ENCODE measurements around the gene RAI14.
"Not testable (repeated sequence)": the region's sequence is repeated elsewhere in the genome, so short reads cannot be mapped to it uniquely, and the experiment has no call there.

RAI14 gene

DNA sequence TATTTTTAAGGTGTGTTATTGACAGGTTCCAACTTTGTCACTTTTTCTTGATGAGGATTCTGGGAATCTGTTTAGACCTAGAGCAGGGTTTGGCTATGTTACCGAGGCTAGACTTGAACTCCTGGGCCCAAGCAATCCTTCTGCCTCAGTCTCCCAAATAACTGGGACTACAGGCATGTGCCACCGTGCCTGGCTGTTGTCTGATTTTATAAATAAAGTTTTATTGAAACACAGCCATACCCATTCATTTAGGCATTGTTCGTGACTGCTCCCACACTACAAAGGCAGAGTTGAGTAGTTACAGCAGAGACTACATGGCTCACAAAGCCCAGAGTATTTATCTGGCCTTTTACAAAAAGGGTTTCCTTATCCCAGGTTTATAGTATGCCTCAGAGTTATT, 102.4 kb downstream of the RAI14 start:
- no peak for DNase-seq (ENCODE audit: low read depth in 1 of 2, low spot score in 1 of 2)

DNA sequence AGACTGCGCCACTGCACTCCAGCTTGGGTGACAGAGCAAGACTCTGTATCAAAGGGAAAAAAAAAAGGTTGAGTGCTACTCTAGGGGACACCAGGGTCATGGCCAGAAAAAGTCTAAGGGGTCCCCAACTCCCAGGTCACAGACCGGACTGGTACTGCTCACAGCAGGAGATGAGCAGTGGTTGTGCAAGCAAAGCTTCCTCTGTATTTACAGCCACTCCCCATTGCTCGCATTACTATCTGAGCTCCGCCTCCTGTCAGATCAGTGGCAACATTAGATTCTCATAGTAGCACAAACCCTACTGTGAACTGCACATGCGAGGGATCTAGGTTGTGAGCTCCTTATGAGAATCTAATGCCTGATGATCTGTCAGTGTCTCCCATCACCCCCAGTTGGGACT, 103.1 kb downstream of the RAI14 start:
- DNase-seq (ENCODE audit: low read depth in 1 of 2, low spot score in 1 of 2) = not testable (repeated sequence)

DNA sequence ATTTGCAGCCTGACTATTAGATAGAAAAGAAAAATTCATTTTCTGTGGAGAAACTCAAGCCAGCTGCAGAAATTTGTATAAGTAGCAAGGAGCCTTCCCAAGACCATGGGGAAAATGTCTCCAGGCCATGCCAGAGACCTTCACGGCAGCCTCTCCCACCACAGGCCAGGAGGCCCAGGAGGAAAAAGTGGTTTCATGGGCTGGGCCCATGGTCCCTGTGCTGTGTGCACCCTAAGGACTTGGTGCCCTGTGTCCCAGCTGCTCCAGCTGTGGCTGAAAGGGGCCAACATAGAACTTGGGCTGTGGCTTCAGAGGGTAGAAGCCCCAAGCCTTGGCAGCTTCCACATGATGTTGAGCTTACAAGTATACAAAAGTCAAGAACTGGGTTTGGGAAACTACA, 109.5 kb downstream of the RAI14 start:
- no peak for DNase-seq (ENCODE audit: low read depth in 1 of 2, low spot score in 1 of 2)

DNA sequence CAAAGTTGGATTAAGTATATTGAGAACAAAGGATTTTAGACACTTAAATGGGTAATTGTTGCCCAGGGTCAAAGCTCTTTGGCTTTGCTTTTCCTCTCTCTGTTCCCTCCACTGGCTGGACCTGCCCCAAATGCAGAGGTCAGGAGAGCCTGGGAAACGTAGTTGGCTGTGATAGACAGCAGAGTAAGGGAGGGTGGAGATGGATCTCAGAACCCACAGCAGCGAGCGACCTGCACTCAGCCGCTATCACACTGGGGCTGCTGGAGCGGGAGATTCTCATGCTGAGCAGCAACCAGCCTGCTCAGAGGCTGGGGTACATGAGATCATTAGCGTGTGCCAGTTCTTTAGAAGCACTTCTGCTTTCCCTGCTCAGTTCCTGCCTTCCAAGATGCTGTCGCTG, 111.1 kb downstream of the RAI14 start:
- DNase-seq (ENCODE audit: low read depth in 1 of 2, low spot score in 1 of 2) = no peak

DNA sequence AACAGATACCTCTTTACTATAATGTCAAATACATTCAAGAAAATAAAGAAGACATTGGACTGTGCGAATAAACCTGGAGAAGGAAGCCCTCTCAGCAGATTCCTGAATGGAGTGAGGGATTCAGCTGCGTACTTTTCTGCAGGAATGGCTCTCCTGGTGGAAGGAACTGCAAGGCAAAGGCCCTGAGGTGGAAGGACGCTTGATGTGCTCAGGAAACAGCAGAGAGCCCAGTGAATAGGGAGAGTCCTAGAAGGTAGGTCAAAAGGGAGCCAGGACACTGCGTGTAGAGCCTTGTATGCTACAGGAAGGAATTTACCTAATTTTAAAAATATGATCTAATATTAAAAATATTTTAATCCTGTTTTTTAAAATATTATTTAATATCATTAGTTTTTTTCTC, 114.4 kb downstream of the RAI14 start:
- no peak for DNase-seq (ENCODE audit: low read depth in 1 of 2, low spot score in 1 of 2)

DNA sequence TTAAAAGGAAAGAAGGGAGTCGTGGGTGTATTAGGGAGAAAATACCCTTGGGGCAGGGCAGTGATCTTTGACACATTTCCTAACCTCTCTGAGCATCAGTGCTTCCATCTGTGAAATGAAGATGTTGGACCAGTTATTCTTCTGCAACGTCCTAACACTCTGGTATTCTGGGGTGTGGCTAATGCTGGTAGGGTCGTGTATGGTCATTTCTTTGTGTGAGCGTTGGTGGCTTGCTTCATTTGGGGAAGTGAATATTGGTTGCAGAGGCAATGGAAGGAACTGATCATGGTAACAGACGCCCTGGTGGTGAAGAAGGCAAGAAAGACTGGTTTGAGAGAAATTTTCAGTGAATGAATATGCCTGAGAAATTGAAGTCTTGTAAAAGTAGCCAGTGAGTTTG, 114.9 kb downstream of the RAI14 start:
- no peak for DNase-seq (ENCODE audit: low read depth in 1 of 2, low spot score in 1 of 2)

DNA sequence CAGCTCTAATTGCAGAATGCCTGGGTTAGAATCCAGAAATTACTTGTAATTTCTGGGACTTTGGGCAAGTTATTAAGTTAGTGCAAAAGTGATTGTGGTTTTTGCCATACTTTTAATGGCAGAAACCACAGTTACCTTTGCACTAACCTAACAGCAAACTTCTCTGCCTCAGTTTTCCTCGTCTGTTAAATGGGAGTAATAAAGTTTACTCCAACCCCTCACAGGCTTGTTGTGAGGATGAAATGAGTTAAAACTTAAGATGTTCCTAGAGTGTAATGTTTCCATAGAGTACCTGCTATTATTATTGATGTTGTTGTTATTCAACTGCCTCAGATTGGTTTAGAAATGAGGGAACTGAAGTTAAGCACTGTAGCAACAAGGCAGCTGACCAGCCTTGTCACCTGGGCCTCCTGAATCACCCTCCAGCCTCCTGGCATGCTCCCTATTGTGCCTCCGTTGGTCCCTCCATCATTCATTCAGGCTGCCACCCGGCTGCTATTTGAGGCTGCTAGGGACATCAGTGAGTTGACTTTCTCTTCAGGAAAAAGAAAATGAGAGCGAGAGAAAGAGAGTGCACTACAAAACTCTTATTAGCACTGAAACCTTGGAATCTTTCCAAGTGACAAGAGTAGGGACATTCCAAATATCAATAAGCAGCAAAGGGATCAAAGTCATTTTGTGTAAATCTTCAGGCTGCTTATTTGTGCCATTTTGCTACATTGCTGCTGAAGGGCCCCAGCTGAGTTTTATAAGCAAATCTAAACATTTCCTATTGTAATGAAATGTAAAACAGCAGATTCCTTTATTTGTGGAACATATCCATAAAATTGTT, 116.4 kb downstream of the RAI14 start:
- DNase-seq (ENCODE audit: low read depth in 1 of 2, low spot score in 1 of 2) = no peak

DNA sequence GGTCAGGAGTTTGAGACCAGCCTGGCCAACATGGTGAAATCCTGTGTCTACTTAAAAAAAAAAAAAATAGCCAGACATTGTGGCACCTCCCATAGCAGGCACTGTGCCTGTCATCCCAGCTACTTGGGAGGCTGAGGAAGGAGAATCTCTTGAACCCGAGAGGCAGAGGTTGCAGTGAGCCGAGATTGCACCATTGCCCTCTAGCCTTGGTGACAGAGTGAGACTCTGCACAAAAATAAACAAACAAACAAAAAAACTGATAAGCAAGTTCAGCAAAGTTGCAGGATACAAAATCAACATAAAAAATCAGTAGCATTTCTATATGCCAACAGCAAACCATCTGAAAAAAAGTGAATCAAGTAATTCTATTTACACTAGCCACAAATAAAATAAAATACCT, 118.0 kb downstream of the RAI14 start:
- DNase-seq (ENCODE audit: low read depth in 1 of 2, low spot score in 1 of 2) = no peak

DNA sequence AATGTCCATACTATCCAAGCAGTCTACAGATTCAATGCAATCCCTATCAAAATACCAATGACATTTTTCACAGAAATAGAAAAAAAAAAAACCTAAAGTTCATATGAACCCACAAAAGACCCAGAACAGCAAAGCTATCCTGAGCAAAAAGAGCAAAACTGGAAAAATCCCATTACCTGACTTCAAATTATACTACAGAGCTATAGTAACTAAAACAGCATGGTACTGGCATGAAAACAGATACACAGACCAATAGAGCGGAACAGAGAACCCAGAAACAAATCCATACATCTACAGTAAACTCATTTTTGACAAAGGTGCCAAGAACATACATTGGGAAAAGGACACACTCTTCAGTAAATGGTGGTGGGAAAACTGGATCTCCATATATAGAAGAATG, 118.5 kb downstream of the RAI14 start:
- not testable (repeated sequence) for DNase-seq (ENCODE audit: low read depth in 1 of 2, low spot score in 1 of 2)

DNA sequence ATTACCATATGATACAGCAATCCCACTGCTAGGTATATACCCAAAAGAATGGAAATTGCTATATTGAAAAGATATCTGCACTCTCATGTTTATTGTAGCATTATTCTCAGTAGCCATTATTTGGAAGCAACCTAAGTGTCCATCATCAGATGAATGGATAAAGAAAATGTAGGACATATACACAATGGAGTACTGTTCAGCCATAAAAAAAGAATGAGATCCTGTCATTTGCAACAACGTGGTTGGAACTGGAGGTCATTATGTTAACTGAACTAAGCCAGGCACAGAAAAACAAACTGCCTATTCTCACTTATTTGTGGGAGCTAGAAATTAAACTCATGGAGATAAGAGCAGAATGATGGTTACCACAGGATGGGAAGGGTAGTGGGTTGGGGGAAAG, 119.8 kb downstream of the RAI14 start:
- no peak for DNase-seq (ENCODE audit: low read depth in 1 of 2, low spot score in 1 of 2)

DNA sequence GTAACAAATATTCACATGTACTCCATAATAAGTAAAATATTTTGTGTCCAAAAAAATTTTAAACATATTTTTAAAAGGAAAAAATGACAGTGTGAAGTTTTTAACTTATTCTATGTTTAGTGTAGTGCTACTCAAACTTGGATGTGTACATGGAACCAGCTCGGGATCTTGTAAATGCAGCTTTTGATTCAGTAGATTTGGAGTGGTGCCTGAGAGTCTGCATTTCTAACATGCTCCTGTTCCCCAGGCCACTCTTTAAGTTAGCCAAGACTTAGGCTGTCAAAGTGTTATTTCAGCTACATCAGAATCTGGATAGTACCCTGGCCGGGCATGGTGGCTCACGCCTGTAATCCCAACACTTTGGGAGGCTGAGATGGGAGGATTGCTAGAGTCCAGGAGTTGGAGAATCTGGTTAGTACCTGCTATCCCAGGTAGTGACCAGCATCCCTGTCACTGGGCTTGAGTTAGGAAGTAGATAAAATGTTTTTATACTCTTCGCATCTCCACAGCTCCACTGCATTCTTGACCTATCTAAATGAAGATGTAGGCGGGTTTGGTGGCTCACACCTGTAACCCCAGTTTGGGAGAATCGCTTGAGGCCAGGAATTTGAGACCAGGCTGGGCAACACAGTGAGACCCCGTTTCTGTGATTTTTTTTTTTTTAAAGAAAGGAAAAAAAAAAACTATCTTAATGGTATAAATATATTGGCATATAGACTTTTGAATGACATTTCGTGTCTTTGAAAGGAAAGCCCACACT, 122.1 kb downstream of the RAI14 start:
- DNase-seq (ENCODE audit: low read depth in 1 of 2, low spot score in 1 of 2) = no peak

DNA sequence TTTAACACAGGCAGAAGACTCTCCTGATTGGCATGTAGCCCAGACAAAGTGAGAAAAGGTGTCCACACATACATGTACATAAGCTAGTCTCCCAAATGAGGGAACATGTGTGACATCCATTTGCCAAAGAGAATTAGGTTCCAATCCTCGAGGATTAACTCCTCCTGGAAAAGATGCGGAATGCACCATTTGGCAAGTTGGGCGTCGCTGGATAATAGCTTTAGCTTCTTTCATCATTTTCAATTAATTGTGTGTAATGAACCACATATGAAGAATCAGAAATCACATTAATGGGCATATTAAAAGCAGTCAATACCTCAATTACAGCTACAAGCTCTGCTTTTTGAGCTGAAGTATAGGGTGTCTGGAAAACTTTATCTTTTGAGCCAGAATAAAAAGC, 127.8 kb downstream of the RAI14 start:
- not testable (repeated sequence) for DNase-seq (ENCODE audit: low read depth in 1 of 2, low spot score in 1 of 2)

DNA sequence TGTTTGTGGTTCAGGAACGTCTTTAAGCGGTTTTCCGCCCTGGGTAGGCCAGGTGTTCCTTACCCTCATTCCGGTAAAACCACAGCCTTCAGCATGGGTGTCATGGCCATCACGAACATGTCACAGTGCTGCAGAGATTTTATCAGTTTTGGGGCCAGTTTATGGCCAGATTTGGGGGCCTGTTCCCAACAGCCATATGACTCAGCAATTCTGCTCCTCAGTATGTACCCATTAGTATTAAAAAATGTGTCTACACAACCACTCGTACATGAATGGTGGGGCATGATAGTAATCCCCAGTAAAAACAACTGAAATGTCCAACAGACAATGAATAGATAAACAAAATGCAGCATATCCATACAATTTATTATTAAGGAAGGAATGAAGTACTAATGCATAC, 130.9 kb downstream of the RAI14 start:
- DNase-seq (ENCODE audit: low read depth in 1 of 2, low spot score in 1 of 2) = no peak

DNA sequence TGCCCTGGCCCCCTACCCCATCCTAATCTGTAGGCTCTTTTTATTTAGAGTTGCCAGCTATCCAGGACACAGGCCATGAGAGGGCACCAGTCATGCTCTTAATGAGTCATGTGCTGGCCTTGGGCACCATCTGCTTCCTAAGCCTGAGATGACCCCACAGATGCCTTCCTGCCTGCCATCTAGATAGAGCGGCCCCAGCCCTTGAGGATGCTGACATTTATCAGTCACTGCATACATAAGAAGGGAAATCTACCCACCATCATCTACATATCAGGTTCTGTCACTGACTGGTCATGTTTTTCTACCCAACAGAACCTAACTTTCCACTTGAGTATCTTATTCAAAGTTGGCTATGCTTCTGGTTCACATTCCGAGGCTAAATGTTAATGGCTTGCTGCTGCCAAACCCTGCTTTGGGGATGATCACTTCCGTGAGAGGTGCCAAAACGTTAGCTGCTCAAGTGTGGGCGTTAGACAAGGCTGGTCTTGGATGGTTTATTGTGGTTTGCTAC, 132.9 kb downstream of the RAI14 start:
- DNase-seq (ENCODE audit: low read depth in 1 of 2, low spot score in 1 of 2) = no peak

DNA sequence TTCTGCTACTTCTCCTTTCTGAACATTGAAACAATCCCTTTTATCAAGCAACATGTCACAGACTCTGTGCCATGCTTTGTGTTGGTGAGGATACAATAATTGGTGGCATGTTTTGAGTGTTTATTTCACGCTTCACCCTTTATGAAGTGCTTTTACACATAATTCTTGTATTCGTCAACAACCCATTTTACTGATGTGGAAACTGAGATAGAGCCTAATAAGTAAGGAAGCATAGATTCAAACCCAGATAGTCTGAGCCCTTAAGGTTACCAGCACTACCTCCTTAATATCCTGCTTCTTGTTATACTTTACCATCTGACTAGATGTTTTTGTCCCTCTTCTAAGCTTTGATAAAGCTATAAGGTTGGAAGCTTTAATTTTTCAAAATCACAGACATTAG, 133.5 kb downstream of the RAI14 start:
- no peak for DNase-seq (ENCODE audit: low read depth in 1 of 2, low spot score in 1 of 2)

DNA sequence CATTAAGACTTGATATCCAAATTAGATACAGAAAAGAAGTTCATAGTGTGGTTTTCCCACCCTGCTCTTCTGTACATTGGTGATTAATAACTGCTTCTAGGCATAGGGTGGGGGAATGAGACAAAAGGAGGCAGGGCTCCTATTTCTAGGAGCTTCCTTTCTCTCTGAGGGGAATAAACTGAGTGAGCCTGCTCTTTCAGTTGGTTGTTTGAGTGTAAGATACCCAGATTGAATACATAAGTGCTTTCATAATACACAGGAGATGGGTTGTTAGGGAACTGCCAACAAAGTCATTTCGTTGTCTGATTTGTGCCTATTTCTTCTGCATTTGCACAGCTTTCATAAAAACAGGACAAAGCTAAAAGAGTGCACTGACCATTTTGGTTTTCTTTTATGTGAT, 133.9 kb downstream of the RAI14 start:
- no peak for DNase-seq (ENCODE audit: low read depth in 1 of 2, low spot score in 1 of 2)

DNA sequence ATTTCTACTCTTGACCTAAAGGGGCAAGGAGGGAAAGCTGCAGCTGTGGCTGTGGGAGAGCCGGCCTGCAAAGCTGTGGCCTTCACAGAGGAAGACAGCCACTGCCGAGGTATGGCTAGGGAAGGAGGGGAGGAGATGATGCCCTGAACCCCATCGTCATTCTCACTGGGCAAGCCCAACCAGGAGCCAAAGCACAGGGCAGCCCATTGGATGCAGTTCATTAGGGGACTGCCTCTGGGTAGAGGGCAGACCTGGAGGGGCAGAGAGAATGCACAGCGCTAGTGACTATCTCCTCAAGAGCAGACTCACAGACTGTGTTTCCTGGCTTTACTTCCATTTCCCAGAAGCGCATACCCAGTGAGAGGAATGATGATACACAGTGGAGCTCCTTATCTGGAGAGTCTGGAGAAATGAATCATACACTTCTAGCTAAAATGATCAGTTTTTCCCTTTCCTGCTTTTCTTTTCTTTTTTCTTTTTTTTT, 135.7 kb downstream of the RAI14 start:
- DNase-seq (ENCODE audit: low read depth in 1 of 2, low spot score in 1 of 2) = no peak

DNA sequence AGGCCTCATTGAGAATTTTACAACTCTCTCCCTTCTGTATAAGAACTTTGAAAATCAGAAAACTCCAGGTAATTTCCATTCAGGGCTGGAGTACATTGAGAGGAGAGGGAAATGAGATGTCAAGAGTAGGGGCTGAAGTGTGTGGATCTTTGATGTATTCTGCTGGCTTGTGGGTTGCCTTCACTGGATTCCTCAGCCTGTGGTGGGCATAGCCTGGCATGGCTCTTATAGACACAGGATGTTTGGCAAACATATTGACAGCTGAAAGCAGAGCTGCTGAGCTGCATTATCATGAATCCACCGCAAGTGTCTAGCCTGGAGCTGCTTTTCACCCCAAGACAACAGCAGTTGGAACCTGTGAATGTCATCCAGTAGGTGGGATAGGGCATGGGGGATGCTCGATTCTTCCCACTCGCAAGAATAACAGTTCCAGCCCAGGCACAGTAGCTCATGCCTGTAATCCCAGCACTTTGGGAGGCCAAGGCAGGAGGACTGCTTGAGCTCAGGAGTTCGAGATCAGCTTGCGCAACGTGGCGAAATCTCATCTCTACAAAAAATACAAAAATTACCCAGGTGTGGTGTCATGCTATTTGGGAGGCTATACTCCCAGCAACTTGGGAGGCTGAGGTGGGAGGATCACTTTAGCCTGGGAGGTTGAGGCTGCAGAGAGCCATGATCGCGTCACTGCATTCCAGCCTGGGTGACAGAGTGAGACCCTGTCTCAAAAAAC, 146.9 kb downstream of the RAI14 start:
- DNase-seq (ENCODE audit: low read depth in 1 of 2, low spot score in 1 of 2) = no peak

DNA sequence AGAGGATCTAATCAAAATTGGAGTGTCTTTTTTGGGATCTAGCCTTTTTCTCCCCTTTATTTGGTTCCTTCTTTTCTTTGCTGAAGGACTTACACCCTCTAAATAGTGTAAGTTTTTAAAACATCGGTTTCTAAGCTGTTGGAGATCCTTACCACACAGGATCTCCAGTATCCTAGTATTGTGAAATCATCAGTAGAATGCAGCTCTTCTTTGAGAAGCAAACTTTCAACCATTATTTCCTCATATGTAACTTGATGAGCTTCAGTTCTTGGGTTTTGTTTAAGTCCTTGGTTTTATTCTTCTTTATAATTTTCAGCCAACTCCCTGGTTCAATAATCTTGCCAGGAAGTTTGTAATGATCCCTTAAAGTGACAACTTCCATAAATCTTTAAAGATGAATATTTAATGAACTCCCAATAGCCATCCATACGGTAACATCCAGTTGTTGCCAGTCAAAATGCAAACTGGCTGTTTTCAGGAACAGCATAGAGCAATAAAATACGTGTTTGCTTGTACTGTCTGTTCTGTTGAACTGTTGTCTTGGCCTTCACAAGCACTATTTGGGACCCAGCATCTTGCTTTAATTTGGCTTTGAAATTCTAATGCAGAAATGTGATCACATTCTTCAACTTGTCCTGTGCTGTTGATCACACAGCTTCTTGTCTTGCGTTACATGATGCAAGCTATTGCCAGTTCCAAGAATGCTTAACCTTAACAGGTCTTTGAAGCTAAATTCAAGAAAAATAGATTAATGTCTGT, 148.0 kb downstream of the RAI14 start:
- no peak for DNase-seq (ENCODE audit: low read depth in 1 of 2, low spot score in 1 of 2)

DNA sequence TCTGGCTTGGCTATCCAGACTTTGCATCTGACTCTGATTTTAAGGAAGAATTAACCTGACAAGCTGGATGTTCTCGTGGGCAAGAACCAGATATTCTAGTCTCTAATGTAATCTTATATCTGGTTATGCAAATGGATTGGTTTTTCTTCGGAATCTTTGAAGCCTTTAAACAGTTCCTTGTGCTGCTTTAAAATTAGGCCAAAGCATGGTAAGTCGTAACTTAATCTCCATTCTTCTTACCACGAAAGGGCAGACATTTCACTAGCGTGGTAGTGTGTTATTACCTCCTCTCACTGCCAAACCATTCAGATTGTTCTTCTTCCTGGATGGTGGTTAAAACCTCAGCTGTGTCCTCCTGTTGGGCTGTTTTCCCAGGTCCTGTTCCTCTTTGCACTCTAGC, 148.8 kb downstream of the RAI14 start:
- no peak for DNase-seq (ENCODE audit: low read depth in 1 of 2, low spot score in 1 of 2)

DNA sequence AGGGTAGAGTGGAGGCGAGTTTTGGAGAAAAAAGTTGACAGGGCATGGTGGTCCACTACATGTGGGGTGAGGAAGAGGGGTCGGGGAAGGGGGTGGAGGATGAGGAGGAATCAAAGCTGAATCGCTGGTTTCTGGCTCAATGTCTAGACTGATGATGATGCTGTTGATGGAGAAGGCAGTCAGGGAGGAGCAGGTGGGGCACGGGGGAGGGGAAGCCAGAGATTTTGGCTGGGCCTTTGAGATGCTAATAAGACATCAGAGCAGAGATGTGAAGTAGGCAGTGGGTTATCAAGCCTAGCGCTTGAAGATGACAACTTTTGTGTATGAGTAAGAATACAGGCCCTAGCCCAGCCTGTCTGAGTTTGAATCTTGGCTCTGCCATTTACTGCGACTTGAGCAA, 150.4 kb downstream of the RAI14 start:
- no peak for DNase-seq (ENCODE audit: low read depth in 1 of 2, low spot score in 1 of 2)
